ENCODE measurements around the gene FBXO15. TPM values are rescaled to one million over a fixed set of nuclear protein-coding genes. Genes with fewer than 3 reads are reported as not detected.

Gene FBXO15
- total and polyA plus RNA-seq, 4 donors: 0.23 to 0.50 (median 0.41) TPM

- Histone ChIP-seq H3K4me3 (ENCODE audit: low read depth in 1 of 3, low read length in 3 of 3) (no peak overlapping the region), H3K9ac (ENCODE audit: low read depth in 1 of 2, low read length in 2 of 2) (no peak overlapping the region), H3K27ac (ENCODE audit: low read depth in 1 of 2, low read length in 2 of 2) (no peak overlapping the region), H3K36me3 (ENCODE audit: control insufficient read depth in 4 of 4, insufficient read depth in 3 of 4, low read depth in 1 of 4, low read length in 3 of 4) (no peaks in the 10 kb centered on the region), H3K4me1 (ENCODE audit: control insufficient read depth in 4 of 4, insufficient read depth in 4 of 4, low read length in 3 of 4) (peaks cover 0 to 4% (median 0%) of the 10 kb centered on the region in 4 donors), H3K27me3 (ENCODE audit: control insufficient read depth in 4 of 4, insufficient read depth in 4 of 4, low read length in 3 of 4) (no peaks in the 10 kb centered on the region), H3K9me3 (ENCODE audit: control insufficient read depth in 4 of 4, low read length in 3 of 4) (no peaks in the 10 kb centered on the region)
- WGBS: 64% methylated on average over 3 of the region's 3 CpGs
- no peak for DNase-seq (ENCODE audit: low spot score)
- TF ChIP-seq EGR1 (IDR thresholded peaks at IDR 0.05; ENCODE audit: low read depth in 2 of 2): no peak
- TF ChIP-seq RXRA (IDR thresholded peaks at IDR 0.05): no peak
- TF ChIP-seq ZBTB33 (IDR thresholded peaks at IDR 0.05): no peak
- TF ChIP-seq TAF1 (conservative IDR thresholded peaks at IDR 0.05): no peak
- TF ChIP-seq FOXA1 (IDR thresholded peaks at IDR 0.05): no peak
- TF ChIP-seq GABPA (IDR thresholded peaks at IDR 0.05 in 1 of 2, conservative IDR thresholded peaks at IDR 0.05 in 1 of 2): no peak
- no peak for TF ChIP-seq JUND (IDR thresholded peaks at IDR 0.05)
These were observed 35.5 kb upstream of the FBXO15 start for GRCh38 chr18:74183130-74183529.

GRCh38 chr18:74182335-74182734 is 34.7 kb upstream of the FBXO15 start:
- Histone ChIP-seq H3K27me3 (ENCODE audit: control insufficient read depth in 4 of 4, insufficient read depth in 4 of 4, low read length in 3 of 4) (no peaks in the 10 kb centered on the region), H3K9ac (ENCODE audit: low read depth in 1 of 2, low read length in 2 of 2) (no peak overlapping the region), H3K4me3 (ENCODE audit: low read depth in 1 of 3, low read length in 3 of 3) (no peak overlapping the region), H3K36me3 (ENCODE audit: control insufficient read depth in 4 of 4, insufficient read depth in 3 of 4, low read depth in 1 of 4, low read length in 3 of 4) (no peaks in the 10 kb centered on the region), H3K9me3 (ENCODE audit: control insufficient read depth in 4 of 4, low read length in 3 of 4) (no peaks in the 10 kb centered on the region), H3K27ac (ENCODE audit: low read depth in 1 of 2, low read length in 2 of 2) (no peak overlapping the region), H3K4me1 (ENCODE audit: control insufficient read depth in 4 of 4, insufficient read depth in 4 of 4, low read length in 3 of 4) (peaks cover 0 to 4% (median 0%) of the 10 kb centered on the region in 4 donors)
- DNase-seq (ENCODE audit: low spot score): no peak
- no peak for TF ChIP-seq GABPA (IDR thresholded peaks at IDR 0.05 in 1 of 2, conservative IDR thresholded peaks at IDR 0.05 in 1 of 2)
- TF ChIP-seq MAX (IDR thresholded peaks at IDR 0.05): no peak
- 96% methylated on average over 19 of the region's 19 CpGs for WGBS

GRCh38 chr18:74179623-74180199 is 32.1 kb upstream of the FBXO15 start:
- no peak overlapping the region for H3K4me3 ChIP-seq (ENCODE audit: low read depth in 1 of 3, low read length in 3 of 3)

More at GRCh38 chr18:74179623-74180199, 32.1 kb upstream of the FBXO15 start:
- no peaks in the 10 kb centered on the region for H3K9me3 ChIP-seq (ENCODE audit: control insufficient read depth in 4 of 4, low read length in 3 of 4)
- 82% methylated on average over 10 of the region's 10 CpGs for WGBS
- H3K27me3 ChIP-seq (ENCODE audit: control insufficient read depth in 4 of 4, insufficient read depth in 4 of 4, low read length in 3 of 4): no peaks in the 10 kb centered on the region
- no peak for TF ChIP-seq RAD21 (IDR thresholded peaks at IDR 0.05)
- no peak for TF ChIP-seq NR2F2 (IDR thresholded peaks at IDR 0.05)
- TF ChIP-seq FOXA2 (IDR thresholded peaks at IDR 0.05): no peak
- TF ChIP-seq SP1 (IDR thresholded peaks at IDR 0.05): no peak
- TF ChIP-seq CTCF (IDR thresholded peaks at IDR 0.05; ENCODE audit: low read depth, low read length, missing input control): no peak
- TF ChIP-seq REST (IDR thresholded peaks at IDR 0.05): no peak
- TF ChIP-seq RXRA (IDR thresholded peaks at IDR 0.05): no peak
- no peak for TF ChIP-seq JUND (IDR thresholded peaks at IDR 0.05)
- H3K27ac ChIP-seq (ENCODE audit: low read depth in 1 of 2, low read length in 2 of 2): no peak overlapping the region
- DNase-seq (ENCODE audit: low spot score): no peak
- H3K9ac ChIP-seq (ENCODE audit: low read depth in 1 of 2, low read length in 2 of 2): no peak overlapping the region
- no peaks in the 10 kb centered on the region for H3K36me3 ChIP-seq (ENCODE audit: control insufficient read depth in 4 of 4, insufficient read depth in 3 of 4, low read depth in 1 of 4, low read length in 3 of 4)
- H3K4me1 ChIP-seq (ENCODE audit: control insufficient read depth in 4 of 4, insufficient read depth in 4 of 4, low read length in 3 of 4): no peaks in the 10 kb centered on the region

Data from liver (tissue), 9 donors.